CD4-positive, alpha-beta T cell treated with Interleukin-15 for 1 hour (primary cell): ENCODE data around the gene CD2.

Experiments
- DNase-seq: peaks from one replicate; pipeline ENCODE4 v3.0.0-alpha.2; 2020

Gene CD2

GRCh38 chr1:116754198-116754977 is at the start of gene CD2:
CD2 (plus strand) TSS chr1:116754430; CDS start chr1:116754493, 63 bp downstream.
- DNase-seq, result peak; percentile 59

- DNase-seq, result no peak
These were observed 48.1 kb upstream of the CD2 start for GRCh38 chr1:116706123-116706522.

GRCh38 chr1:116706841-116707240 is 47.4 kb upstream of the CD2 start:
- no peak for DNase-seq

GRCh38 chr1:116708255-116708900 is 45.9 kb upstream of the CD2 start:
- DNase-seq, result no peak

GRCh38 chr1:116709666-116710167 is 44.5 kb upstream of the CD2 start:
- no peak for DNase-seq

- no peak for DNase-seq
These were observed 43.6 kb upstream of the CD2 start for GRCh38 chr1:116710420-116711262.

- no peak for DNase-seq
These were observed 42.9 kb upstream of the CD2 start for GRCh38 chr1:116711263-116711840.

GRCh38 chr1:116712510-116712909 is 41.7 kb upstream of the CD2 start:
- no peak for DNase-seq

GRCh38 chr1:116713474-116713873 is 40.8 kb upstream of the CD2 start:
- DNase-seq, result no peak

- no peak for DNase-seq
These were observed 37.8 kb upstream of the CD2 start for GRCh38 chr1:116716391-116716790.

GRCh38 chr1:116717318-116717717 is 36.9 kb upstream of the CD2 start:
- DNase-seq, result no peak

- DNase-seq, result no peak
These were observed 33.7 kb upstream of the CD2 start for GRCh38 chr1:116720364-116721038.

- DNase-seq, result no peak
These were observed 33.2 kb upstream of the CD2 start for GRCh38 chr1:116721039-116721405.

GRCh38 chr1:116721451-116722007 is 32.7 kb upstream of the CD2 start:
- DNase-seq, result no peak

- DNase-seq, result no peak
These were observed 32.0 kb upstream of the CD2 start for GRCh38 chr1:116722016-116722838.

- peak; percentile 70 for DNase-seq
These were observed 29.4 kb upstream of the CD2 start for GRCh38 chr1:116724765-116725375.

- no peak for DNase-seq
These were observed 28.4 kb upstream of the CD2 start for GRCh38 chr1:116725798-116726197.

GRCh38 chr1:116726872-116727820 is 27.1 kb upstream of the CD2 start:
- no peak for DNase-seq

- DNase-seq, result no peak
These were observed 22.8 kb upstream of the CD2 start for GRCh38 chr1:116731439-116731838.

GRCh38 chr1:116732726-116733125 is 21.5 kb upstream of the CD2 start:
- DNase-seq, result no peak
